Lower leg skin (tissue), 4 donors: Measurements from ENCODE around the gene TMEM156. TPM values are rescaled to one million over a fixed set of nuclear protein-coding genes. Genes with fewer than 3 reads are reported as not detected.
"Not testable (repeated sequence)": the region's sequence is repeated elsewhere in the genome, so short reads cannot be mapped to it uniquely, and the experiment has no call there.

ENCODE experiments used
- DNase-seq, 2 donors: peaks; one replicate each; pipeline ENCODE4 v3.0.0-alpha.2; 2019; ENCODE audit warnings: low spot score in 2 of 2
- H3K4me3 ChIP-seq: fragments of 200-600 bp; sonication (generic); 2 replicates; pipeline ENCODE4 v1.5.1; 2017; ENCODE audit warnings: mild to moderate bottlenecking, low read depth; ENCODE audit not compliant: poor library complexity, severe bottlenecking
- CTCF ChIP-seq, 3 donors: fragments of 450-650 bp; IDR thresholded peaks; one replicate each; pipeline ENCODE4 v1.5.1; 2016; ENCODE audit warnings: antibody characterized with exemption in 3 of 3, mild to moderate bottlenecking in 3 of 3, moderate library complexity in 2 of 3
- POLR2A ChIP-seq, 2 donors: fragments of 450-650 bp; IDR thresholded peaks; one replicate each; pipeline ENCODE4 v1.6.1; 2016 to 2017; ENCODE audit warnings: antibody characterized with exemption in 2 of 2, mild to moderate bottlenecking in 1 of 2, moderate library complexity in 1 of 2
- WGBS, 2 donors: methylation state at CpG; one replicate each; pipeline ENCODE4 v1.1.5; 2018; 5-methylcytosine and 5-hydroxymethylcytosine counted together
- intact Hi-C: fragments of 100-400 bp; cut with DNase I; formaldehyde crosslinking; loops from one replicate; pipeline ENCODE4 v1.15.0; 2023; ENCODE audit warnings: low total_unique reads
- total RNA-seq, 4 donors: library from RNA; depleted of rRNA; stranded (reverse); fragments of >200 nt; gene quantifications; one replicate each; pipeline ENCODE4 v1.1.0, GENCODE V29; 2016

The TMEM156 gene
- total RNA-seq, 4 donors from 2014 or later = 0.12 to 0.52 (median 0.23) TPM; not detected in 1

GRCh38 chr4:38995660-38996005 is 36.6 kb downstream of the TMEM156 start:
- no peak overlapping the region for H3K4me3 ChIP-seq
- TF ChIP-seq CTCF (IDR thresholded peaks at IDR 0.05) = no peak
- TF ChIP-seq POLR2A (IDR thresholded peaks at IDR 0.05) = no peak
- intact Hi-C loops = no loop called here

GRCh38 chr4:38994135-38994534 is 38.1 kb downstream of the TMEM156 start:
- intact Hi-C loops = no loop called here
- DNase-seq = no peak
- TF ChIP-seq CTCF (IDR thresholded peaks at IDR 0.05) (no peak), POLR2A (IDR thresholded peaks at IDR 0.05) (no peak)
- WGBS, 2 donors = 94 to 98% methylated on average over 4 of the region's 4 CpGs
- no peak overlapping the region for H3K4me3 ChIP-seq

More at GRCh38 chr4:38995660-38996005, 36.6 kb downstream of the TMEM156 start:
- WGBS, 2 donors = 71 to 82% methylated on average over 2 of the region's 2 CpGs
- DNase-seq = no peak

- TF ChIP-seq CTCF (IDR thresholded peaks at IDR 0.05) (no peak), POLR2A (IDR thresholded peaks at IDR 0.05) (no peak)
- intact Hi-C loops = no loop called here
- DNase-seq = no peak
- WGBS, 2 donors = 95 to 96% methylated on average over 3 of the region's 3 CpGs
- H3K4me3 ChIP-seq = no peak overlapping the region
Observed at GRCh38 chr4:38993683-38994082, 38.5 kb downstream of the TMEM156 start.

GRCh38 chr4:38990241-38990640 is 42.0 kb downstream of the TMEM156 start:
- intact Hi-C loops = no loop called here
- WGBS, 2 donors = 84 to 85% methylated on average over 5 of the region's 5 CpGs
- TF ChIP-seq CTCF (IDR thresholded peaks at IDR 0.05) (no peak), POLR2A (IDR thresholded peaks at IDR 0.05) (no peak)
- no peak for DNase-seq
- no peak overlapping the region for H3K4me3 ChIP-seq

GRCh38 chr4:38989487-38989886 is 42.7 kb downstream of the TMEM156 start:
- intact Hi-C loops = no loop called here
- no peak overlapping the region for H3K4me3 ChIP-seq
- 92 to 98% methylated on average over 6 of the region's 6 CpGs for WGBS, 2 donors
- DNase-seq = no peak
- TF ChIP-seq POLR2A (IDR thresholded peaks at IDR 0.05) = no peak
- no peak for TF ChIP-seq CTCF (IDR thresholded peaks at IDR 0.05)

- 80 to 95% methylated on average over 9 of the region's 9 CpGs for WGBS, 2 donors
Observed at GRCh38 chr4:38988353-38988752, 43.9 kb downstream of the TMEM156 start.

More at GRCh38 chr4:38988353-38988752, 43.9 kb downstream of the TMEM156 start:
- H3K4me3 ChIP-seq, intact Hi-C loops, DNase-seq: not testable (repeated sequence)
